Activated CD8-positive, alpha-beta memory T cell treated with anti-CD3 and anti-CD28 coated beads for 4 hours (primary cell): Measurements from ENCODE around the gene NRCAM.

ENCODE experiments used
- DNase-seq, 2 donors: peaks; one replicate each; pipeline ENCODE4 v3.0.0-alpha.2; 2020; ENCODE audit warnings: low read depth in 2 of 2

NRCAM gene

DNA sequence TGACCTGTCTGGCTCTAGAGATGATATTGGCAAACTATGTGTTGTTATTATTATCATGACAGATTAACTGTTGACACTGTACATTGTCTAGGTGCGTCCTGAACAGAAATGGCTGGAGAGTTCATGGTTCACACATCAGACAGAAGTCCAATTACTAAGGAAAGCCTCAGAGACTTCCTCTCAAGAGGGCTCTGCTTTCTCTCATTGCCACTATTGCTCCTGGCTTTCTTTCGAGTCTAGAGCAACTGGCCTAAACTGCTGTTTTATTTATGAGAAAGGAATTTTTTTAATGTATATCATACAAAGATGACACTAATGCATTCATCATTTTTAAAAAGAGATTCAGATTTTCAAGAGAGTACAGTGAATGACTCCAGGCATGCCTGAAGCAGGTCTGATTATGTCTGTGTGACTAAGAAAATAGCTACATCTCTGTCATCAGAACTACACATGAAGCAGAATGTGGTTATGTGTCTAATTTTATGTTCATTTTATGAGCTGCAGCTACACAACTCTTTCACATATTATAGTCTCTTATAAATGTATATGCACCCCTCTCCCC, 30.4 kb downstream of the NRCAM start:
- no peak for DNase-seq

DNA sequence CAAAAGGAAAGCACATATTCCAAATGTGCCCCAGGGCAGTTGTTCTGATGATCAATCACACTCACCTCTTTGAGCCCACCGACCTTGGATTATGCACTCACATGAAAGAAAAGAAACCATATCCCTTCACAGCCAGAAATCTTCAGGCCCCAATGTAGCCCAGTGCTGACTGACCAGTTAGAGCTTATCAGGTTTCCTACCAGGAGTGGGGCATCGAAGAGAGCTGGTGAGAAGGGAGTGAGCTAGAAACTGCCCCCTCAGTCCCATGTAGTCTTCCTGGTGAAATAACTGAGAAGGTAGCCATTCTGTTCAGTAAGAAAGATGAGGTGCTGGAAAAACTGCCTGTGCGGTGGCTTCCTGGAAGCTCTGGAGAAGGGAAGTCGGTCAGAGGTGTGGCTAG, 32.2 kb downstream of the NRCAM start:
- no peak for DNase-seq

DNA sequence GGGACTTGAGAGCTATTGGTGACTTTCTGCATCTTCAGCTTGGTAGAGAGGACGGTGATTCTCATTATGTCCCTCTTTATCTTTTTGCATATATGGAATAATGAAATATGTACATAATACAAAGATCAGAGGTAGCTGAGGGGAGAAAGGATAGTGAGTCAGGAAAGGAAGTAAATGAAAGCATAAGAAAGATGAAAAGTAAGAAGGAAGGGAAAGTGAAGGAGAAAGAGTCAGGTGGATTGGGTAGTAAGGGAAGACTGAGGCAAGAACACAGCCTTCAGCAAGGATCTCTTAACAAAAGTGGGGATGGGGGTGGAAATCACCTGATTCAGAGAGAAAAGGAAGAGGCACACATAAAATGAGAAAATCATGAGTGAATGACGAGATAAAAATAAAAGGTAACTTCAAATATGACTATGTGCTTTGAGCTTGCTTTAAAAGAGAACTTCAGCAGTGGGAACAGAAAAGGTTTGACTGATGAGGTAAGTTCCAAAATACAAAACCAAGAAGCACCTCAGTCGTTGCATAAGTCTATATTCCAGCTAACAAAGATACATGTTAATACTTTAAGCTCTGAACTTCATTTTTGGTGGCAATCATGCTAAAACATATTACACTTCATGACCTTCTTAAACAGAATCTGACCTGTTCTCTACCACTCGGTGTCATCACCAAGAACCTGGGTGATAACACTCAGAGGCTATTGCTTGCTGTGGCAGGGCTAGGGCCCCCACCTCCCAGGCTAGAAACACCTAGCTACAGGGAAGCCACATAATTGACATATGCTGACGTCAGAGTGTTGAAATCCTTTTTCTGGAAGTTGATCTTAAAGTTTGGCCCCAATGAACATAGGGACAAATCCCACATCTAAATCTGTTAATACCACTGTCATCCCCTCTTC, 32.9 kb downstream of the NRCAM start:
- DNase-seq, result no peak

DNA sequence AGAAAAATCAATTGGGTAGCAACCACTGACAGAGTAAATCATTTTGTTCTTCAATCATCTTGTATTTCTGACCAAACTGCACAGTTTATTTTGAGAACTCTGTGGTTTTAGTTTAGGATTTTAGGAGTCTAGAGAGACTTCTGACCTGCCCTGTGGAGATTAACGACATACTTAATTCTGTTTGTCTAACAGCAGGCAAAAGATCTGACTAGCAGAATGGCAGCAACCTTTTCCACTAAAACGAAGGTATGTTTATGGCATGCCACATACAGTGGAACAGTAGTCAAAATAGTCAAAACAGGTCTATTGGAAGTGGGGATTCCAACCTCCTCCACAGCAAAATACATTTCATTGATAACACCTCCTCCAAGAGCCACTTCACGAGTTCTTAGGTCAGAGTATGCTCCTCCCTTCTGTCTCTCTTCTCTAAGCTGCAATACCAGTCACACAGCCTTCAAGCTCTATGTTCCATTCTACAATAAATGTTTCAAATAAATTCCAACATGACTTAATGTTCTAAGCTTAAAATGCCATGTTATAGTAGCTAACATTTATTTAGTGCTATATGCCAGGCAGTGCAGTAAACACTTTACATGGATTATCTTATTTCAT, 34.4 kb downstream of the NRCAM start:
- no peak for DNase-seq

DNA sequence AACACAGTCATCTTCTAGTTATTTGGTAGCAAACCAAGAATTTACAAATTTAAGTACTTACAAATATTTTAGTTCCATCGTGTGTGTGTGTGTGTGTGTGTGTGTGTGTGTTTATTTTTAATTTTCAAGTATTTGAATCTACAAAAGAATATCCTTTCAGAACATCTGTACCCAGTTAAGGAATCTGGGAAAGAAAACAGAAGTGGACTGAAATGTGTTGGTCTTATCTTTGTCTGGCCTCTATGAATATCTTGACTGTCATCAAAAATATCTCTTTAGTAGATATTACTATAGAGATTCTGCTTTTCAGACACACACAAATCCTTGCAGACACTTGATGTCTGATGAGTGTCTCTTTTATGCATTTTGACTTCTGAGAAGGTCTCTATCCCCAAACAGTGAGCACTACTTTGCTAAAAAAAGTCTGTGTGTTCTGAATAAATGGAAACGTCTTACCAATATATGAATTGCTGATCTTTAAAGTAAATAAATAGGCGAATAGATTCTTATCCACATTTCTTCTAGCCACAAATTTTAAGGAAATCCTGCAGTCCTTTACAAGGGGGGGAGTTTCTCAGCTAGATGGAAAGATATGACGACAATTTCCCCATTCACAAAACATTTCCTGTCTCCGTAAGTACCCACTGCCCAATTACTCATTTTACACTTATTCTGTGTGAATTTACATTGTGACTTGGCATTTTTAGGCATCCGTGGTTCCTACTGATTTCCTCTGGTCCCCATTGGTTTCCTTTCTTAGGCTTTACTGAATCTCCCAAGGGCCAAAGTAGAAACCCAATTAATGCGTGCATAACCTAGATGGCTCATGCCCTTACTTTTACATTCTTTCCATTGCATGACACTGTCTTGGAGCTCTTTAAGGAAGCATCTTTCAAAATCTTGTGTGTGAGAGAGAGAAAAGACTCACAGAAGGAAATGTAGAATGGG, 36.0 kb downstream of the NRCAM start:
- no peak for DNase-seq

DNA sequence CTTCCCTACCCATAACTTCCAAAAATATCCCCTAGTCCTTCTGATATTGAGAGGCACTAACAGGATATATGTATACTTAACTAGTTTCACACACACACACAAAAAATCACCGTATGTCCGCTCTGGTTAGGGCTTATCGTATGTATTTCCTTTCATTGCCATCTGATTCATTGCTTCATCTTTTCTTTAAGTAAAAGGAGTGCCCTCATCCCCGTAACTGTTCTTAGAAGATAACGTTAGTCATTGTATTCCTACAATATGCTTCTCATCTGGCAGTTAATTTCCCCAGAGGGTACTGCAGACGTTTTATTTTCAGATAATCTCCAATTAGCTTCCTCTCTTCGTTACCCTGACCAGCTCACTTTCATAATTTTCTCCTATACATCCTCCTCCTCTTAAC, 37.3 kb downstream of the NRCAM start:
- DNase-seq, result no peak

DNA sequence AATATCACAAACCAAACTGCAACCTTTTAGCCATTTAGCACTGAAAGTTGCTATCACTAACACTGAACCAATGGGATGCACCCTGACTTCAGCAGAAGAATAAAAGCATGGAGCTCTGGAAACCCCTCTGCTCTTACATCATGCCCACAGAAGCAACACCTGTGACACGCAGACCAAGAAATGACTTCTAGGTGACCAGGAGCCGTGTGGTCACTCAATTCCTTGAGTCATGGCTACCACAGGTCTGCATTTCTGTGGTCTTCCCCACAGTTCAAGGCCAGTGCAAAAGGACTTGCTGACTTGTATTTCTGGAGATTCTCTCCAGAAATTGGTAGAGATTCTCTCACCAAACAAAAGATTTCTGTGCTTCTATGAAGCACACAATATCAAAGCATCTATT, 38.3 kb downstream of the NRCAM start:
- DNase-seq, result no peak

DNA sequence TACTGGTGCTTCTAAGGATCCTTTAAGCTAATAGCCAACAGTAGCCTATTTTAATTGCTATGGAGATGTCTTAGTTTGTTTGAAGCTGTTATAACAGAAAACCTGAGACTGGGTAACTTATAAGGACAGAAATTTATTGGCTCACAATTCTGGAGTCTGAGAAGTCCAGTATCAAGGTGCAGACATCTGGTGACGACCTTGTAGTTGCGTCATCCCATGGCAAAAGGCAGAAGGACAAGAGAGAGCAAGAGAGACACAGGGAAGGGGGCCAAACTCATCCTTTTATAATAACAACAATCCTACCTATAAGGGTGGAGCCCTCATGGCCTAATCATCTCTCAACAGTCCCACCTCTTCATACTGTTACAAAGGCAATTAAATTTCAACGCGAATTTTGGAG, 39.1 kb downstream of the NRCAM start:
- DNase-seq, result no peak

DNA sequence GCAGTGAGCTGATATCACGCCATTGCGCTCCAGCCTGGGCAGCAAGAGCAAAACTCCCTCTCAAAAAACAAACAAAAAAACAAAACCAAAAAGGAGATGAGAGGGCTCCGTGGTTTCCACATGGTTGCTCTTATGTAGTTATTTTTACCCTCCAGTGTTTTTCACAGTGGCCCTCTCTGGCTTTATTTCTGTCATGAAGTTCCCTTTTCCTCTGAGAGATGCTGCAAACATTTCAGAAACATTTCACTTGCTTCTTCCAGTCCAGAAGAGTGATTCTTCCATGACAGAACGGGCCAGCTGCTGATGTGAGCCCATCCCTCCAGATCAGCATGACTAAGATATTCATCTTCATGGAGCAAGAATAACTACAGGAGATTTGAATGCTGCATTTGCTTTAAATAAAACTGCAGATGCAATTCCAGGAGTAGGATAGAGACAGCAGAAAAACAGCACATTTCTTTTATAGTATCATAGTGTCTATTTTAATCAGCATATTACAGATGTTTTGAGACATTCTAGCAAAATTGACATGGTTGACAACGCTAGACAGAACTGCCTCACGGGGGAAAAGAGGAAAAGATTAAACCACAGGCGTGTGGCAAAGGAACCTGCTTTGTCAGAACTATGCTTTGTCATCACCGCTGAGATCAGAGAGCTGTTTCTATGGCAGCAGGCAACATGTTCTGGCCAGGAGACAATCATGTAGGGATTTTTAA, 40.3 kb downstream of the NRCAM start:
- DNase-seq, result peak in 1 of 2 donors; percentile 3

DNA sequence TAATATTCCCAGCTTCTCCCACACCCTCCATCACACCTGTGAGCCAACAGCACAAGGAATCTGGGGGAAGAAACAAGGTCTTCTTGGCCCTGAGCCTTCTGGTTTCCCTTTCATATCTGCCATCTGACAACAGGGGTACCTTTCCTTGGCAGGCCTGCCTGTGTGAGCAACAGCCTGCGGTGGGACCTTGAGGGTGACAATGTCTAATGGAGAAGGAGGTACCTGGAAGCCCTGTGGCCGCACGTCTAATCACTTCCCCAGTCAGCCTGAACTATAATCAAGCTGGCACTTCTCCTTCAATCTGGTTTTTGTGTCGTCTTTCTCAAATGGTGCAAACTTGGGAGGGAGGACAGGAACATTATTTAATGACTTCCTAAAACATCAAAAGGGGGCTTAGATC, 41.2 kb downstream of the NRCAM start:
- DNase-seq, result no peak

DNA sequence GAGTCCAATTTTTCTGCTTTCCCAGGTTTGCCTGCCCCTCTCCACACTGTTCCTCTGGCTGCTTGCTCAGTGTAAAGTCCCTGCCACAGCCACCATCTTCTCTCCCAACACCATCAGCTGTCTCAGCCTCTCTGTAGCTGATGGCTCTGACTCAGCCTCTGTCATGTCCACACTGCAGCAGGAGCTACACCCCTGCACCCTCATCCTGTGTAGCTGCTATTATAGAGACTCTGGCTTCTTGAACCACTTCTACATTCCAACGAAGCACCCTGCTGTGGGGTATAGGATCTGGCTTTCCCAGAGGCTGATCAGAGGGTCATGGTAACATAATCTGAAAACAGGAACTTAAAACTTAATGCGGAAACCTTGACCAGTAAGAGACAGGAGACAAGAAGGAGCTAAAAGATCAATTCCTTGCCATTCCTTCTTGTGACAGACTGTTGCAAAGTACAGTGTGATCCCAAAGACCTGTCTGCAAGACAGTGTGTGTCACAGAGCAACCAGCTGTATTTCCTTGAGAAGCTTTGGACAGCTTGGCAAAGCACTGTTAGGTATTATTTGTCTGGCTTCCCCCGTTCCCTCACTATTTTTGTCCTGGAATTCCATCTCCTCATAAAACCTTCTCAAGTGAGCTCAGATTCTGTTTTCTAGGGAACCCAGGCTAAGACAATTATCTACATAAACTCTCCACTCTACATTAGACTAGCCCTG, 42.3 kb downstream of the NRCAM start:
- DNase-seq, result no peak

DNA sequence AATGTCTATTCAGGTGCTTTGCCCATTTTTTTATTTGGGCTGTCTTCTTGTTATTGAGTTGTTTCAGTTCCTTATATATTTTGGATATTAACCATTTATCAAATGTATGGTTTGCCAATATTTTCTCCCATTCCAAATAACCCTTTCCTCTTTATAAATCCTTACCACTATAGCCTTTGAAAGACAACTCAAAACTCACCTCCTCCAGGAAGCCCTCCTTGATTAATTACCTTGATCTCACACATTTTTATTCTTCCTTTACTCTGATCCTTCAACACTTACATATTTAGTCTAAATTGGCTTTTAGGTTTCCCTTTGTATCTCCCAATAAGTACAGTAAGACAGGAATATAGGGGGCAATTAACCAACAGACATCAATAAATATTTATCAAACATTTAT, 42.9 kb downstream of the NRCAM start:
- no peak for DNase-seq

DNA sequence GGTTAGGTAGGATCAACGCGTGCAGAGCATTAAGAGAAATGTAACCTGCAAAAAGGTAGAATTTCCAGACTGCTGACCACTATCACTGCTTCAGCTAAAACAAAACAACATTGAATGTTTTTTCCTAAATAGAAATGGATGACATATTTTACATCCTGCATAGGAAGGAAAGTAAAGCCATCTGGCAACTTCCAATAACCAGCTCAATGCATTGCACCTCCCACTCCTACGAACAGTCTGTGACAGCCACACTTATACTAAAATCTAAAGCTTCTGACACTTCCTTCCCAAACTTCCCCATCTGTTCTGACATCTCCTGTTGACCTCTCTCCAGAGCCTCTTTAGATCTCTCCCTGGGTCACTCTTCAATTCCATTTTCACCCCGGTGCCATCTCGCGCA, 47.1 kb downstream of the NRCAM start:
- no peak for DNase-seq

DNA sequence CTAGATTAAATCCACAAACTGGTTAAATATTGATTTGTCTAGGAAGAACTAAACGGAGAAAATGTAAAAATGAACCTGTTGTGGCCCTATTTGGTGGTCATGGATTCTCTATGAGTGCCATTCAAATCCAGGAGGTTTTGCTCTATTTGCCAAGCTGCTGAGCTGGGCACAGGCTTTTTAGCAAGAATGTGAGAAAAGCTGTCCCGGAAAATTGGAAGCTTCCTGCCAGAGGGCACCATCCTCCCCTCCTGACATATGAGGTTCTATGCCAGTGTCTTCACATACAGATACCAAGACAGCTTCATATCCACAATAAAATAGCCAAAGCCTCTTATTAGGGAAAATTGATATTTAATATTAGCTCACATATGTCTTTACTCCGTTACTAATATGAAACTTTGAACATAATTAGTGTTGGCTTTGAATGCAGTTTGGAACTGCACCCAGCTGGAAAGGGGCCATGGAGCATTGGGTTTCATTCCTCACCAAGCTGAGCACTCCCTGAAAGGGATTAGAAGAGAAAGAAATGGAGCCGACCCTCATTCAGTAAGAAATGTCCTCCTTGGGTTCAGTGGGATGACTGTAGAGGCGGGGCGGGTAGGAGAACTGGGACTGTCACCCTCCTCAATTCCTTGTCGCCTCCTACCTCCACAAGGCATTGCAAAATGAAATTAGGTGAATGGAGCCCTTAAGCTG, 47.8 kb downstream of the NRCAM start:
- DNase-seq, result no peak

DNA sequence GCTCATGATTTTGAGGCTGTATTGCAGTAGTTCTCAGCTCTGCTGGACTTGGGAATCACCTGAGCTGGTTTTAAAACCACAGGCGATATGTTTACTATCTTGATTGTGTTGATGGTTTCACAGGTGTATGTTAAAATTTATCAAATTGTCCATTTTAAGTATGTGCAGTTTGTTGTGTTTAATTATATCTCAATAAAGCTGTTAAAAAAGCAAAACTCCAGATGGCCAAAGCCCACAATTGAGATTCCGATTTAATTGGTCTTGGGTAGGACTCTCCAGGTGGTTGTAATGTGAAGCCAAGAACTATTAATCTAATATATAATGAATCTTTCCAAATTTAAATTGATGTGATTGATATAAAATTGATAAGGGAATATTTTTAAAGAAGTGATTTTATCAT, 48.6 kb downstream of the NRCAM start:
- no peak for DNase-seq

DNA sequence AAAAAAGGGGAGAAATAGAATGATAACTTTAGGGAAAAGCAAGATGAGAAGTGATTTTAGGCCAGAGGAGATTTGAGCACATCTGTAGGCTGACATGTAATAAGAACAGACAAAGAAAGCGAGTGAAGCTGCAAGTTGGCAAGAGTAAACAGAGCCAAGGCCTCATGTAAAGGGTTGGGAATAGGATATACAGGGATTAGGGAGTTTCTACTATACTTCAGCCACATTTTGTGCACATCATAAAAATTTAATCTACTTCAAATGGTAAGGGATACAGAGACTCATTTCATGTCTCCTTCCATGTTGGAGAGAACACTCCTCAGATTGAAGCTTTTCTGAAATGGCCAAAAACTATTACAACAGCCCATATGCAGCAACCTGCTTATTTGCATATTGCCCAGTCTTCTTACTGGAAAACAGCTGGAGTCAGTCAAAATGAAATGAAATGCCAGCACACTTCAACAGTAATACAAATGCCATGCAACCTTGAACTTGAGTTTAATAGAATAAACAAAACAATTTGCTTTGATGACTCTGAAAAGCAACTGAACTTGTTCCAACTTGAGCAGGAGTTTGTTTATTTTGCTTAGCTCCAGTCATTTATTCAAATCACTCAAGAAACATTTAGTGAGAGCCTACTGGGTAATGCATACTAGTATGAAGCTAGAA, 49.9 kb downstream of the NRCAM start:
- no peak for DNase-seq

DNA sequence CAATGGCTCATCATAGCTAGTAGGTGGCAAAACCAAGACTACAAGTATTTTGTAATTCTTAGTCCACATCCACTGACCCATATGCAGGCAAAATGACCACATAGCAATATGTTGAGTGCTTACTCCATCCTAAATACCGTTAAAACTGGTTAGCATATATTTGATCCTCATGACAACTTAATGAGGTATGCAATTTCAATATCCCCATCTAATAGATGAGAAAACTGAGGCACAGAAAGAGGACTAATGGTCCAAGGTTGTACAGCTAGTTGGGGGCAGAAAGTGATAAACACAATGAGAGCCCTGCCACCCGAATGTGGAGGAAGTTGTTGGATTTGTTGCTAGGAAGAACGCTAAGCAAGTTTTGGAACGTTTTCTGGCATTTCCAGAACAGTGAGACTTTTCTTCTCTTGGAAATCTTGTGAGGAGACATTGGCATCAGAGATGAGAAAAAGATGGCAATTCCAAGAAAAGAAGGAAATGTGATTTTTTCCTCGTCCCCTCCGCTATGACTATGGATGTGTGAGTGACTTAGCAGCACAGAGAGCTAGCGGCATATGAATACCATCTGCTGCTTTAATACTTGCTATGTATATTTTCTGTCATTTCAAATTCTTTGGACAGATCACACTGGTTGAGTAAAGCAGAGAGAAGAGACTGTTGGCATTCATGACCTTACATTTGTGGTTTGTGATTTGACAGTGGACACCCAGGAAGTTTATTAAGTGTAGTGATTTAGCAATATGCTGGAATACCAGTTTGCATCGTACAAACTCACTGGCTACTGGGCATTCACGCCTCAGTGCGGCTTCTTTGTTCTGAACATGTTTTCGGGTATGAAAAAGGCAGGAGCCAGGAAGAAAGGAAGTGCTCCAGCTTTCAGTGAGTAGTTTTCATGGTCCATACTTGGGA, 51.5 kb downstream of the NRCAM start:
- no peak for DNase-seq

DNA sequence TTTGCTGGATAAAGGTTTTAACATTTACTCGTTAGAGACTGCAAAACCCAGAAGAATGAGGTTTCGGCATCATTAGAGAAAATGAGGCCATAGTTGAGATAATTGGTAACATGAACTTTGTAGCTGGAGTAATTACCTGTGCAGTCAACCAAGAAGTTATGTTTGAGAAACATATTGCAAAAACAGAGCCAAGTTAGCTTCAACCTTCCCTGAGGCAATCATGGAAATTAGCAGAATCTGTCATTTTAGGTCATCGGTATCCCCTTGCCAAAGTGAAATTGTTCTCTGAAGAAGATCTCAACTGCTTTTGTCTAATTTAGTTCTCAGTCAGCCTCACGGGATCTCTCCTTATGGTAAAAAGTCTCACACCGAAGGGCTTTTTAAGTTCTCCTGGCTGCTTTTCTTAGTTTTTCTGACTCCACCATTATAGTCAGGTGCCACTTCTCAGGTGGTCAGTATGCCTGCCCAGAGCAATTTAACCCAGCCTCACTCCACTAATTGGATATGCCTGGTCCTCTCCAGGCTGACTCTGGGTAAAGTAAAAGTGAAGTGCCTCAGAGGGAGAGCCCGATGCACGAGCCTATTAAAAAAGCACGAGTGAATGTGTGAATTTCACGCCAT, 52.5 kb downstream of the NRCAM start:
- no peak for DNase-seq
